OCI-LY1 (cell line): ENCODE results near the gene SEC61G.

ENCODE experiments used
- H2AFZ ChIP-seq: fragments of 200-600 bp; sonication (generic), shearing (Covaris generic); 2 replicates; pipeline ENCODE4 v1.6.0; 2014; ENCODE audit warnings: antibody characterized with exemption, mild to moderate bottlenecking, low read length
- H3F3A ChIP-seq: fragments of 200-600 bp; sonication (generic), shearing (Covaris generic); 2 replicates; pipeline ENCODE4 v1.6.0; 2014; ENCODE audit warnings: mild to moderate bottlenecking, antibody characterized with exemption, low read length, moderate library complexity; ENCODE audit not compliant: insufficient read depth
- H3K27ac ChIP-seq: fragments of 200-600 bp; sonication (generic); 2 replicates; pipeline ENCODE4 v1.5.1; 2014; ENCODE audit warnings: low read length, mixed run types, mild to moderate bottlenecking, low read depth; ENCODE audit not compliant: poor library complexity, severe bottlenecking
- H3K27me3 ChIP-seq: fragments of 200-600 bp; sonication (generic); 2 replicates; pipeline ENCODE4 v1.6.0; 2014; ENCODE audit warnings: antibody characterized with exemption, mild to moderate bottlenecking, low read length, moderate library complexity; ENCODE audit not compliant: insufficient read depth
- H3K36me3 ChIP-seq: fragments of 200-600 bp; sonication (generic); 2 replicates; pipeline ENCODE4 v1.6.1; 2014; ENCODE audit warnings: mild to moderate bottlenecking, antibody characterized with exemption, low read length, moderate library complexity, mixed read lengths; ENCODE audit not compliant: insufficient read depth
- H3K4me1 ChIP-seq: fragments of 200-600 bp; sonication (generic); 2 replicates; pipeline ENCODE4 v1.5.1; 2014; ENCODE audit warnings: mild to moderate bottlenecking, low read length, moderate library complexity; ENCODE audit not compliant: insufficient read depth, severe bottlenecking
- H3K4me2 ChIP-seq: fragments of 200-600 bp; sonication (generic), shearing (Covaris generic); 2 replicates; pipeline ENCODE4 v1.6.1; 2014; ENCODE audit warnings: low read length
- H3K4me3 ChIP-seq: fragments of 200-600 bp; sonication (generic); 2 replicates; pipeline ENCODE4 v1.5.1; 2014; ENCODE audit warnings: low read length, low read depth, mild to moderate bottlenecking, mixed read lengths; ENCODE audit not compliant: poor library complexity, severe bottlenecking
- H3K79me2 ChIP-seq: fragments of 200-600 bp; shearing (Covaris generic); 2 replicates; pipeline ENCODE4 v1.6.1; 2016; ENCODE audit warnings: mixed run types, low read length, mixed read lengths; ENCODE audit not compliant: insufficient read depth
- H3K9ac ChIP-seq: fragments of 200-600 bp; sonication (generic), shearing (Covaris generic); 2 replicates; pipeline ENCODE4 v1.6.1; 2014; ENCODE audit warnings: mild to moderate bottlenecking, low read length, mixed read lengths
- H3K9me2 ChIP-seq: fragments of 200-600 bp; sonication (generic), shearing (Covaris generic); 2 replicates; pipeline ENCODE4 v1.6.1; 2014; ENCODE audit warnings: low read depth, mild to moderate bottlenecking, low read length, mixed read lengths
- H3K9me3 ChIP-seq: fragments of 200-600 bp; shearing (Covaris generic); 2 replicates; pipeline ENCODE4 v1.6.1; 2014; ENCODE audit warnings: low read length, mixed read lengths
- H4K20me1 ChIP-seq: fragments of 200-600 bp; sonication (generic), shearing (Covaris generic); 2 replicates; pipeline ENCODE4 v1.6.0; 2016; ENCODE audit warnings: mild to moderate bottlenecking, low read length; ENCODE audit not compliant: insufficient read depth
- CTCF ChIP-seq: fragments of 200-600 bp; sonication (generic), shearing (Covaris generic); IDR thresholded peaks from 2 replicates; pipeline ENCODE4 v1.5.1; 2017; ENCODE audit warnings: mild to moderate bottlenecking, antibody characterized with exemption, low read length, moderate library complexity, mixed read lengths
- EZH2 ChIP-seq: fragments of 200-600 bp; sonication (generic), shearing (Covaris generic); IDR thresholded peaks from 2 replicates; pipeline ENCODE4 v1.8.0; 2017; ENCODE audit warnings: borderline replicate concordance, mixed run types, mild to moderate bottlenecking, antibody characterized with exemption, low read length, moderate library complexity, mixed read lengths

The SEC61G gene

GRCh38 chr7:54722026-54722425, 37.0 kb downstream of the SEC61G start:
- Histone ChIP-seq H3K9me2 (no peaks in the 10 kb centered on the region), H3K4me3 (no peak overlapping the region), H3K27me3 (no peaks in the 10 kb centered on the region), H3K4me1 (no peaks in the 10 kb centered on the region), H3F3A (no peaks in the 10 kb centered on the region), H2AFZ (no peak overlapping the region), H3K4me2 (no peak overlapping the region), H3K9ac (no peak overlapping the region), H4K20me1 (no peaks in the 10 kb centered on the region), H3K79me2 (no peaks in the 10 kb centered on the region), H3K27ac (no peak overlapping the region), H3K9me3 (no peaks in the 10 kb centered on the region), H3K36me3 (no peaks in the 10 kb centered on the region)
- TF ChIP-seq CTCF: no peak
- no peak for TF ChIP-seq EZH2

GRCh38 chr7:54719974-54720373, 39.0 kb downstream of the SEC61G start:
- Histone ChIP-seq H4K20me1 (no peaks in the 10 kb centered on the region), H2AFZ (no peak overlapping the region), H3K9me3 (no peaks in the 10 kb centered on the region), H3K79me2 (no peaks in the 10 kb centered on the region), H3K4me2 (no peak overlapping the region), H3K4me1 (no peaks in the 10 kb centered on the region), H3K27ac (no peak overlapping the region), H3K9me2 (no peaks in the 10 kb centered on the region), H3F3A (no peaks in the 10 kb centered on the region), H3K27me3 (no peaks in the 10 kb centered on the region), H3K4me3 (no peak overlapping the region), H3K36me3 (no peaks in the 10 kb centered on the region), H3K9ac (no peak overlapping the region)
- TF ChIP-seq EZH2: no peak

- TF ChIP-seq CTCF (no peak), EZH2 (no peak)
- no peak overlapping the region for H3K4me3 ChIP-seq
- no peaks in the 10 kb centered on the region for H3K9me2 ChIP-seq
- H4K20me1 ChIP-seq: no peaks in the 10 kb centered on the region
- no peak overlapping the region for H2AFZ ChIP-seq
- H3K27me3 ChIP-seq: no peaks in the 10 kb centered on the region
- no peaks in the 10 kb centered on the region for H3F3A ChIP-seq
- no peaks in the 10 kb centered on the region for H3K9me3 ChIP-seq
- no peak overlapping the region for H3K4me2 ChIP-seq
- H3K9ac ChIP-seq: no peak overlapping the region
- no peak overlapping the region for H3K27ac ChIP-seq
- H3K36me3 ChIP-seq: no peaks in the 10 kb centered on the region
- H3K4me1 ChIP-seq: no peaks in the 10 kb centered on the region
- no peaks in the 10 kb centered on the region for H3K79me2 ChIP-seq
Observed at GRCh38 chr7:54719425-54719824, 39.6 kb downstream of the SEC61G start.

GRCh38 chr7:54712820-54713219, 46.2 kb downstream of the SEC61G start:
- H3K4me2 ChIP-seq: no peak overlapping the region
- H2AFZ ChIP-seq: no peak overlapping the region
- H3K27me3 ChIP-seq: no peaks in the 10 kb centered on the region
- H3F3A ChIP-seq: no peaks in the 10 kb centered on the region
- H3K27ac ChIP-seq: no peak overlapping the region
- H3K9me2 ChIP-seq: no peaks in the 10 kb centered on the region
- H4K20me1 ChIP-seq: no peaks in the 10 kb centered on the region
- H3K36me3 ChIP-seq: no peaks in the 10 kb centered on the region
- TF ChIP-seq CTCF (no peak), EZH2 (no peak)
- no peak overlapping the region for H3K9ac ChIP-seq
- H3K4me1 ChIP-seq: no peaks in the 10 kb centered on the region
- no peak overlapping the region for H3K4me3 ChIP-seq
- peaks cover 7% of the 10 kb centered on the region for H3K9me3 ChIP-seq
- no peaks in the 10 kb centered on the region for H3K79me2 ChIP-seq
